Right cardiac atrium (tissue), 5 donors: Measurements from ENCODE around the gene EHBP1. TPM values are rescaled to one million over a fixed set of nuclear protein-coding genes. Genes with fewer than 3 reads are reported as not detected.

Source experiments
- ATAC-seq, 2 donors: fragments of 200-7000 bp; cut with Tn5 transposase; one replicate each; pipeline versions ENCODE4 v1.8.0 to v1.9.1; 2020; ENCODE audit warnings: moderate library complexity in 2 of 2, mild to moderate bottlenecking in 1 of 2
- DNase-seq, 3 donors: peaks; one replicate each; pipeline ENCODE4 v3.0.0-alpha.2; 2020
- H3K27ac ChIP-seq: one replicate; pipeline ENCODE4 v1.5.1; 2013; ENCODE audit warnings: mild to moderate bottlenecking, low read length, control low read depth, moderate library complexity
- H3K27me3 ChIP-seq: one replicate; pipeline ENCODE4 v1.6.1; 2013; ENCODE audit not compliant: control insufficient read depth, insufficient read depth
- H3K4me1 ChIP-seq: one replicate; pipeline ENCODE4 v1.6.1; 2013; ENCODE audit warnings: low read length; ENCODE audit not compliant: control insufficient read depth, insufficient read depth
- H3K4me3 ChIP-seq: one replicate; pipeline ENCODE4 v1.5.1; 2013; ENCODE audit warnings: low read length, control low read depth
- H3K9me3 ChIP-seq: one replicate; pipeline ENCODE4 v1.6.1; 2013; ENCODE audit warnings: low read length; ENCODE audit not compliant: control insufficient read depth
- WGBS: extraction: QIAGEN DNeasy Blood & Tissue Kit; methylation state at CpG from one replicate; pipeline ENCODE4 v1.1.7; 2013; 5-methylcytosine and 5-hydroxymethylcytosine counted together
- intact Hi-C, 4 donors: fragments of 100-400 bp; cut with DNase I; formaldehyde crosslinking; loops; one replicate each; pipeline versions ENCODE4 v1.11.0 to v1.14.0; 2022 to 2023
- polyA plus RNA-seq: library from polyadenylated mRNA; stranded (reverse); fragments of 200-250 nt; gene quantifications from one replicate; pipeline ENCODE4 v1.2.3, GENCODE V29; 2013
- total RNA-seq, 4 donors: library from RNA; stranded (reverse); fragmentation: NEBNext Ultra II Directional; extraction: Animal tissue kit (Norgen Biotek cat#: 25700); gene quantifications; one replicate each; pipeline ENCODE4 v1.2.1, GENCODE V29; 2021
- donor health status: healthy with polysubstance abuse.
- donor health status: DM: no; HTN: yes; CAD: no.
- donor health status: DM: no; HTN: no; CAD: no.
- donor health status: DM: no; HTN: yes; CAD: no; lungs with severe emphysema.
- donor health status: DM: yes; HTN: yes; CAD: no.

Gene EHBP1
- total and polyA plus RNA-seq, 5 donors = 13.5 to 37.5 (median 33.2) TPM

GRCh38 chr2:63048367-63049171, 343.1 kb downstream of the EHBP1 start:
- 13% methylated on average over 61 of the region's 61 CpGs for WGBS
- DNase-seq (peak in 1 of 3 donors; percentile 46), ATAC-seq (no peak)
- Histone ChIP-seq H3K27ac (no peak overlapping the region), H3K4me3 (no peak overlapping the region), H3K4me1 (peaks cover 3% of the 10 kb centered on the region), H3K9me3 (no peaks in the 10 kb centered on the region), H3K27me3 (peaks cover 3% of the 10 kb centered on the region)
- intact Hi-C loops = no loop called here

GRCh38 chr2:63049211-63049969, 343.9 kb downstream of the EHBP1 start:
- no peak for ATAC-seq
- peak overlapping the region; percentile 61 for H3K4me3 ChIP-seq
- no peak overlapping the region for H3K27ac ChIP-seq
- intact Hi-C loops = no loop called here
- 8% methylated on average over 39 of the region's 39 CpGs for WGBS
- peaks cover 3% of the 10 kb centered on the region for H3K4me1 ChIP-seq
- peak in 1 of 3 donors; percentile 25 for DNase-seq
- peaks cover 3% of the 10 kb centered on the region for H3K27me3 ChIP-seq
- no peaks in the 10 kb centered on the region for H3K9me3 ChIP-seq

GRCh38 chr2:63049970-63050333, 344.4 kb downstream of the EHBP1 start:
- no peaks in the 10 kb centered on the region for H3K9me3 ChIP-seq
- 2% methylated on average over 31 of the region's 31 CpGs for WGBS
- H3K27me3 ChIP-seq = peaks cover 3% of the 10 kb centered on the region
- H3K4me1 ChIP-seq = peaks cover 3% of the 10 kb centered on the region
- no peak overlapping the region for H3K27ac ChIP-seq
- H3K4me3 ChIP-seq = peak overlapping the region; percentile 61
- ATAC-seq (no peak), DNase-seq (peak in 1 of 3 donors; percentile 54)
- intact Hi-C loops = no loop called here

DNA sequence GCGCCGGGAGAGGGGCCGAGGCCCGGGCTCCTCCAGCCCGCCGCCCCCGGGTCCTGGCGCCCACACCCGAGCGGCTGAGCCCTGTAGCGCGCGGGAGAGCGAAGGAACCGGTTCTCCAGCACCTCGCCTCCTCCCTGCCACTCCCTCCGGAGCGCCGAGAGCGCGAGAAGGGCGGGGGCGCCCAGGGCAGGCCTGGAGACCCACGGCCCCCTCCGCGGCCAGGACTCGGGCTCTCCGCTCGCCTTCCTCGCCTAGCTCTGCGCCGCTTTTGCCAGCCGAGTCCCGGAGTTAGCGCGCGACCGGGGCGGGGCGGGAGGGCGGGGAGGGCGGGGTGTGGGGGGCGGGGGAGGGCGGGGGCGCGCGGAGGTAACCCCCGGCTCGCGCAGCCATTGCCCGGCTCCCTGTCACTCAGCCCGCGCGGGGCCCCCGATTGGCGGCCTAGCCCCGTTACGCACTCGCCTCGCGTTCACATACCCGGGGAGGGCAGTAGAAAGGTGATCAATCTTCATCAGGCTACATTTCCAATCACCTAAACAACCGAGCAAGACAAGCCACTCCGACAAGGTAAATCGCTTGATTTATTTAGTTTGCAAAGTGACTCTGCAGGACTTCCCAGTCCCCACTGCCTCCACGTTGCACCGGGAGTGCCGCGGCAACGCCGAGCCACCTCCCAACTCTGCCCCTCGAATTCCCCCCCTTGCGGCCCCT, 345.0 kb downstream of the EHBP1 start, which contains the start of gene OTX1:
Gene OTX1, plus strand, starts transcription at position 497 of the 708 bp plus-strand sequence. CDS start 2,161 bp downstream, outside the sequence.
- Histone ChIP-seq H3K4me1 (peaks cover 5% of the 10 kb centered on the region), H3K27me3 (peaks cover 3% of the 10 kb centered on the region), H3K4me3 (peak within 1 kb of the TSS; percentile 61), H3K27ac (no peak within 1 kb of the TSS), H3K9me3 (no peaks in the 10 kb centered on the region)
- intact Hi-C loops = no loop called here
- ATAC-seq = peak; percentile 40 to 61
- peak in 2 of 3 donors; percentile 46 to 64 for DNase-seq
- 2% methylated on average over 73 of the region's 73 CpGs for WGBS

GRCh38 chr2:63051042-63051794, 345.7 kb downstream of the EHBP1 start:
- DNase-seq (no peak), ATAC-seq (no peak)
- Histone ChIP-seq H3K4me1 (peaks cover 9% of the 10 kb centered on the region), H3K4me3 (peak overlapping the region; percentile 61), H3K27me3 (no peaks in the 10 kb centered on the region), H3K9me3 (no peaks in the 10 kb centered on the region), H3K27ac (no peak overlapping the region)
- WGBS = 8% methylated on average over 42 of the region's 42 CpGs
- intact Hi-C loops = no loop called here

DNA sequence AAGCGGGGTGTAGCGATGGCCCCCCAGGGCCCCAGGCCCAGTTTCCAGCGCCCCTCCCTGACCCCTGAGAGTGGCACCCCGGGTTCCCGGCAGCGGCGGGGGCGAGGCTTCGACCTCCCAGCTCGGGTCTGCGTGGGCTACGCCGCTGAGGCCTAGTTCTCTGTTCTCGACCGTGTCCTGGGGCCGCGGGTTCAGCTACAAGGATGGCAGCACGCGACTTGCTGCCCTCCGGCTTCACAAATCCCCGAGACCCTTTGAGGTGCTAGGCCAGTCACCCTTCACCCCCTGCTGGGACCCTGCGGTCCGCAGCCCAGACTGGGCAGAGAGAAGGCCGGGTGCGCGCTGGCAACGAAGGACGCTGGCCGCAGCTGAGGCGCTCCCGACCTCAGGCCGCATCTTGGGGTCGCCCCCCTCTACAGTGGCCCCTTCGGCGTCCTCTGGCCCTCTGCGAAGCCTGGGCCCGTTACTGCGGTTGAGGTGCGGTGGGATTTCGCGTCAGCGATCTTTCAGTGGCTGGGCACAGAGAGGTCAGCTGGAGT, 346.4 kb downstream of the EHBP1 start:
- no peak for ATAC-seq
- intact Hi-C loops = no loop called here
- peaks cover 9% of the 10 kb centered on the region for H3K4me1 ChIP-seq
- WGBS = 54% methylated on average over 42 of the region's 42 CpGs
- H3K9me3 ChIP-seq = no peaks in the 10 kb centered on the region
- peak in 1 of 3 donors; percentile 40 for DNase-seq
- H3K4me3 ChIP-seq = no peak overlapping the region
- no peak overlapping the region for H3K27ac ChIP-seq
- no peaks in the 10 kb centered on the region for H3K27me3 ChIP-seq

DNA sequence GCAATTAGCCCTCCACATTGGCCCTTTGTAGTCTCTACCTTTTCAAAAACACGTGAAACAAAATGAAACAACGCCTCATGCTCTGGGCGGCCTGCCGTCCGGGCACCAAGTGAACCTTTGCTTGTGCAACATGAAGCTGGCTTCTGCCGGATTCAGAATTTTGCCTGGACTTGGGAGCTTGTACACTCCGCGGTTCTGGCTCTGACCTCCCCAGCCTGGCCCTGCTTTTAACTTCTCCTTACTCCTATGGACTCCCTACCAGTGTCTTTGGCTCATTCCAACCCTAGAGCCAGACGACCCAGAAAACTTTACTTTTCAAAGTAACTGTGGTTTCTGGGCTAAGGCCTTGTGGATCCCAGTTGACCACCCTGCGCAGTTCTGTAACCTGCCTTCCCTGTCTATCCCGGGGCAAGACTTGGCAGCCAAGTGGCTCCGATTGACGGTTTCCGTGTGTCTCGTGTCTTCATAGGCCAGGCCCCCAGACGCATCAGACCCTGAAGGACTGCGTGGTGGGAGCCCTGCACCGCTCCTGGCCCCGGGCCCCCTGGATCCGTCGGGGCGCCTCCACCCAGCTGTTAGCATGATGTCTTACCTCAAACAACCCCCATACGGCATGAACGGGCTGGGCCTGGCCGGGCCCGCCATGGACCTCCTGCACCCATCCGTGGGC, 347.0 kb downstream of the EHBP1 start:
- WGBS = 67% methylated on average over 27 of the region's 27 CpGs
- H3K9me3 ChIP-seq = no peaks in the 10 kb centered on the region
- H3K27ac ChIP-seq = no peak overlapping the region
- ATAC-seq (no peak), DNase-seq (peak in 1 of 3 donors; percentile 31)
- intact Hi-C loops = no loop called here
- H3K27me3 ChIP-seq = no peaks in the 10 kb centered on the region
- H3K4me1 ChIP-seq = peaks cover 9% of the 10 kb centered on the region
- no peak overlapping the region for H3K4me3 ChIP-seq

DNA sequence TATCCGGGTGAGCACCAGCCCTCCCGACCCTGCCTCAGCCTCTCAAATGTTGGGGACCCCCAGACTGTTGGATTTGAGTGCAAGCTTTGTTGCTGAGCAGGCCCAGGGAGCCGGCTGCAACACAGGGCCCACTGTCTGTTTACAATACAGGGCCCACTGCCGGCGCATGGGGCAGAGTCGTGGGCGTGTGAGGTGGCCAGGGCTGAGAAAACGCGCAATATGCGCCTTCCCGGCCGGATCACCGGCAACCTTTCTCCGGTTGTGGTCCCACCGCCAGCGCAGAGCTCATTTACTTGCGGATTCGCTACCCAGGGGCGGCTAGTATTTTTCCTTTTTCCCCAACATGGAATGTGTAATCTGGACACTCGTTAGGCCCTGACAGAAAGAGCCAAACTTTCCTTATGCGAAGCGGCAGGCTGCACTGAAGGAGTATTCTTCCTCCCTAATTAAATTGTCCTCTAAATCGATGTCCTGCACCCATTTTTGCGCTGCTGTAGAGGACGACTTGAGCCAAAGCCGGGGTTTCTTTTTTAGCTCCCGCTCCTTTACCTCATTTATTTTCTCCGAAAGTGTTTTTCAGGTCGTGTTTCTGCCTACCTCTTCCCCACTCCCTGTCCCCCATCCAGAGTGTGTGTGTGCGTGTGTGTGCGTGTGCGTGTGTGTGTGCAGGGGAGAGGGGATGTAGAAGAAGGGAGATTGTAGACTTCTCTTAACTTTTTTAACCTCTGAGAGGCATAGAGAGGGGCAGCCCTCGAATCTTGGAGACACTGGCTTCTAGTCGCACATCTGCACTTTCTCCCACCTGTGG, 347.8 kb downstream of the EHBP1 start:
- H3K27me3 ChIP-seq = no peaks in the 10 kb centered on the region
- intact Hi-C loops = no loop called here
- no peak overlapping the region for H3K27ac ChIP-seq
- 49% methylated on average over 34 of the region's 34 CpGs for WGBS
- peak overlapping the region; percentile 27 for H3K4me3 ChIP-seq
- no peaks in the 10 kb centered on the region for H3K9me3 ChIP-seq
- DNase-seq = peak in 1 of 3 donors; percentile 30
- no peak for ATAC-seq
- peaks cover 9% of the 10 kb centered on the region for H3K4me1 ChIP-seq

DNA sequence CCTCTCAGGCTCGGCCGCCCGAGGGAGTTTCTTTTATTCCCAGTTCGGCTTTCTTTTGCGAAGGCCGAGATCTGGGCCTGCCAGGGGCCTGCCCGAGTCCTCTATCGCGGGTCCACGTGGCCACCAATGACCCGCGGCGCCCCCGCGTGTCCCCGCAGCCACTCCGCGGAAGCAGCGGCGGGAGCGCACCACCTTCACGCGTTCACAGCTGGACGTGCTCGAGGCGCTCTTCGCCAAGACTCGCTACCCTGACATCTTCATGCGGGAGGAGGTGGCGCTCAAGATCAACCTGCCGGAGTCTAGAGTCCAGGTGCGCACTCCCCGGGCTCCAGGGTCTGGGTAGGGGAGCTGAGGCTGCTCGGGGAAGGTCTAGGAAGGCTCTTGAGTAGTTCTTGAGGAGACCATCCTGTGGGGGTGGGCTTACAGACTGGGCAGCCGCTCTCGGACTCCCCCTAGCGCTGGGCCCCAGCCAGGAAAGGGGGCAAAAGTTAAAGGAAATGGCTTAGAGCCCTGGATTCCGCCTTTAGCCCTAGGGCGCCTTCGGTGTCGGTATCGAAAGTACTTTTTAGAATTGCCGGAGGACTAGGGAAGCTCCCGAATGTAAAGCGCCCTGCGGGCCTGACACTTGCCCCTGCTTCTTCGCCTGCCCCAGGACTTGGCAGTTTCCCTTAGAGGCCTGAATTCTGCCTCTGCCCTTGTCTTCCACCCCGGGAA, 348.5 kb downstream of the EHBP1 start:
- WGBS = 7% methylated on average over 48 of the region's 48 CpGs
- Histone ChIP-seq H3K9me3 (no peaks in the 10 kb centered on the region), H3K4me1 (peaks cover 12% of the 10 kb centered on the region), H3K4me3 (peak overlapping the region; percentile 27), H3K27me3 (no peaks in the 10 kb centered on the region), H3K27ac (no peak overlapping the region)
- intact Hi-C loops = no loop called here
- DNase-seq (peak in 1 of 3 donors; percentile 28), ATAC-seq (no peak)
